HG03457 (cell line): ENCODE measurements around the gene FCN1.
"Not testable (repeated sequence)": the region's sequence is repeated elsewhere in the genome, so short reads cannot be mapped to it uniquely, and the experiment has no call there.

Source experiments
- ATAC-seq: cut with Tn5 transposase; IDR thresholded peaks from one replicate; pipeline ENCODE4 v1.9.1; 2021; ENCODE audit warnings: moderate number of reproducible peaks; ENCODE audit not compliant: unreplicated experiment

The FCN1 gene

GRCh38 chr9:134860510-134860909 is 57.2 kb downstream of the FCN1 start:
- ATAC-seq: no peak

DNA sequence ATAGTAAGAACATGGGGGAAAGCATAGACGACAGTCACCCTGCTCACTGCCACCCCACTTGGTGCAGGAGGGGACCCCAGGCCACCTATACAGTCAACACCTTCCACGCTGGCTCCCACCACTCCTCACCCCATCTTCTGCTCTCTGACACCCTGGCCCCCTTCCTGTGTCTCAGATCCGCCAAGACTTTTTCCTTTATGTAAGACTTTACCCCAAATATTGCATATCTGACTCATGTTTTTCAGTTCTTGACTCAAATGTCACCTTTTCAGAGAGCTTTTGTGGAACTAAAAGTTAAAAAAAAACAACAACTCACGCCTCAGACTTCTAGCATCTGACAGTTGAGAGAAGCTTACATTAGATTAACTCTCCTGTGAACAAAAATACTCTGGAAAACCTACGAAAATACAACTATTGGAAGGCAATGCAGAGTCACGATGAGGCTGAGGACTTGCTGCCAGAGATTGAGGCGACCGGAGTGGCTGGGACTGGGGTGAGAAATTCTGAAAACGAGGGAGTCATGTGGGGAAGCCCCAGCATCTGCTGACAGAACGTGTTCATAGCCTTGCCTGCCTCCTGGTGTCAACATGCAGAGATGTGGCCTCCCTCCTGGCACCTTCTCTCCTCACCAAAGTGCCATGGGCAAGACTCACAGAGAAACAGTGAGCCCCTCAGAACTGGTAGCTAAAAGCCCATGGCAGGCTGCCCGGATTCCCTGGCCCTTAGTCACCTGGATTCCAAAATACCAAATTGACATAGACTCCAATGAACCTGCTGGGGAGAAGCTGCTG is 59.5 kb downstream of the FCN1 start:
- peak; percentile 62 for ATAC-seq

DNA sequence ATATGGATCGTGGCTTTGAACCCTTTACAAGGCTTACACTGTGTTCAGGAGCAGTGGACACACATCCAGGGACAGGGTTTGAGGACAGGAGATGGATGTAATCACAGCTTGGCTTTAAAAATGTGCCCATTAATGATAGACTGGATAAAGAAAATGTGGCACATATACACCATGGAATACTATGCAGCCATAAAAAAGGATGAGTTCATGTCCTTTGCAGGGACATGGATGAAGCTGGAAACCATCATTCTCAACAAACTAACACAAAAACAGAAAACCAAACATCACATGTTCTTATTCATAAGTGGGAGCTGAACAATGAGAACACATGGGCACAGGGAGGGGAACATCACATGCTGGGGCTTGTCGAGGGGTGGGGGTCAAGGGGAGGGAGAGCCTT is 60.3 kb downstream of the FCN1 start:
- not testable (repeated sequence) for ATAC-seq

DNA sequence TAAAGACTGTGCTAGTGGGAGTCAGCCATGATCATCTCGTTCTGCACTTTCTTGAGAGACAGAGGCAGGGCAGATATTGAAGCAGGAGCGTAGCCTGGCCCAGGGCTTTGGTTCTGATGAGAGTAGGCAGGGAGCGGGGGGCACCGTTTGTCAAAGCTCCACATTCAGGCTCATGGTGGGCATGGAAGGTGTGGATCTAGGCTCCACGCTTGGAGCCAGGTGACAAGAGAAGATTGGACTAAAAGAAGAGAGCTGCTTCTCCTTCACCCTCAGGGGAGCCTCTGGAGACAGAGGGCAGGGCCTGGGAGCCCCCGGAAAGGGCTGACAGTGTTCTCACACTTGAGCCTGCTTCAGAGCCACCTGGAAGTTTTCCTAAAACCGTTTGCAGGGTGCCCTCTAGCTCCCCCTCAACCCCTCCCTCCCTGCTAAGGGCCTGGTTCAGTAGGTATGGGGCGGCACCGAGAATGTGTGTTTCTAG is 61.8 kb downstream of the FCN1 start:
- ATAC-seq: no peak
